H1 (cell line): ENCODE results near the gene TBC1D22A. TPM values are rescaled to one million over a fixed set of nuclear protein-coding genes. Genes with fewer than 3 reads are reported as not detected.
A peak's percentile ranks its signal among the peaks of the same experiment; 100 is the strongest.

Source experiments
- CTCF ChIA-PET: fragments of 300-600 bp; sonication (Branson Sonifier 250); formaldehyde crosslinking; loops from one replicate; lab custom pipeline; 2021; ENCODE audit not compliant: partially characterized antibody; lab: Charles Lee
- POLR2A ChIA-PET: fragments of 300-600 bp; sonication (Branson Sonifier 250); formaldehyde crosslinking; loops from one replicate; lab custom pipeline; 2021; ENCODE audit warnings: inconsistent platforms; ENCODE audit not compliant: partially characterized antibody; lab: Charles Lee
- DNase-seq, 2 experiments: peaks; one replicate each; pipeline versions ENCODE4 v3.0.0 to v3.0.0-alpha.2; 2010 to 2022; ENCODE audit warnings: low spot score in 2 of 2, low read depth in 1 of 2, mixed read lengths in 1 of 2
- FAIRE-seq: peaks from 2 replicates; lab custom pipeline; 2011; peaks lifted over from hg19 to GRCh38; lab: Jason Lieb, UNC
- H2AFZ ChIP-seq: 2 replicates; pipeline ENCODE4 v1.8.1; 2012; ENCODE audit warnings: low read length, inconsistent platforms
- H2AK5ac ChIP-seq: 2 replicates; pipeline ENCODE4 v1.6.1; 2013; ENCODE audit warnings: low read depth, low read length
- H2BK120ac ChIP-seq: replicated peaks from 2 replicates; pipeline ENCODE3; 2013; ENCODE audit warnings: low read depth, low read length, inconsistent platforms
- H2BK12ac ChIP-seq: 2 replicates; pipeline ENCODE4 v1.6.1; 2013; ENCODE audit warnings: low read depth, low read length
- H2BK15ac ChIP-seq: 2 replicates; pipeline ENCODE4 v1.6.1; 2013; ENCODE audit warnings: low read length
- H2BK20ac ChIP-seq: 2 replicates; pipeline ENCODE4 v1.6.1; 2013; ENCODE audit warnings: low read length
- H2BK5ac ChIP-seq: 2 replicates; pipeline ENCODE4 v1.6.1; 2013; ENCODE audit warnings: low read depth, low read length
- H3K14ac ChIP-seq: 2 replicates; pipeline ENCODE4 v1.6.1; 2013; ENCODE audit warnings: inconsistent platforms; ENCODE audit not compliant: insufficient read length
- H3K18ac ChIP-seq: 2 replicates; pipeline ENCODE4 v1.6.1; 2013; ENCODE audit warnings: low read length; ENCODE audit errors: extremely low read depth
- H3K23ac ChIP-seq: 2 replicates; pipeline ENCODE4 v1.6.1; 2013; ENCODE audit warnings: inconsistent platforms; ENCODE audit not compliant: insufficient read length
- H3K23me2 ChIP-seq: 2 replicates; pipeline ENCODE4 v1.6.1; 2013; ENCODE audit warnings: low read depth, low read length
- H3K27ac ChIP-seq: 2 replicates; pipeline ENCODE4 v1.6.1; 2011; ENCODE audit warnings: low read depth, low read length, inconsistent platforms
- H3K27me3 ChIP-seq, 4 experiments: replicated peaks in 1 of 4; 1 replicate in 1 of 4; 2 replicates in 3 of 4; pipeline versions ENCODE4 v1.6.1 to v1.8.1; 2011 to 2013; ENCODE audit warnings: low read length in 3 of 4, mild to moderate bottlenecking in 3 of 4, inconsistent platforms in 2 of 4, mixed read lengths in 2 of 4, moderate library complexity in 1 of 4; ENCODE audit not compliant: control insufficient read depth in 3 of 4, insufficient read depth in 3 of 4; ENCODE audit errors: extremely low read depth in 1 of 4
- H3K36me3 ChIP-seq, 4 experiments: 2 replicates each; pipeline versions ENCODE4 v1.6.1 to v1.8.1; 2011 to 2013; ENCODE audit warnings: mild to moderate bottlenecking in 4 of 4, low read length in 3 of 4, moderate library complexity in 2 of 4, control low read depth in 1 of 4, inconsistent platforms in 1 of 4; ENCODE audit not compliant: insufficient read depth in 4 of 4, control insufficient read depth in 2 of 4
- H3K4ac ChIP-seq: replicated peaks from 2 replicates; pipeline ENCODE3; 2013; ENCODE audit warnings: low read length, low read depth, mixed read lengths, inconsistent platforms; ENCODE audit not compliant: insufficient read length
- H3K4me1 ChIP-seq, 4 experiments: replicated peaks in 1 of 4; 1 replicate in 1 of 4; 2 replicates in 3 of 4; pipeline versions ENCODE4 v1.6.1 to v1.8.1; 2011 to 2013; ENCODE audit warnings: low read length in 3 of 4, inconsistent platforms in 2 of 4, mixed read lengths in 1 of 4; ENCODE audit not compliant: insufficient read depth in 4 of 4, control insufficient read depth in 3 of 4
- H3K4me2 ChIP-seq, 2 experiments: 2 replicates each; pipeline versions ENCODE4 v1.6.1 to v1.8.1; 2011 to 2013; ENCODE audit warnings: low read depth in 2 of 2, low read length in 2 of 2, control low read depth in 1 of 2, inconsistent platforms in 1 of 2, mild to moderate bottlenecking in 1 of 2; ENCODE audit not compliant: insufficient read depth in 1 of 2
- H3K4me3 ChIP-seq, 4 experiments: fragments of 200-600, 300-600 bp in 1 of 4; sonication (generic), shearing (Covaris generic), sonication (Bioruptor Twin) in 1 of 4; 2 replicates each; pipeline versions ENCODE4 v1.5.1 to v1.8.1; 2011 to 2016; ENCODE audit warnings: low read length in 4 of 4, low read depth in 3 of 4, control low read depth in 2 of 4, inconsistent platforms in 2 of 4, mild to moderate bottlenecking in 2 of 4, mixed read lengths in 1 of 4, moderate library complexity in 1 of 4; ENCODE audit not compliant: insufficient read depth in 2 of 4; ENCODE audit errors: extremely low read depth in 1 of 4
- H3K56ac ChIP-seq: replicated peaks from 2 replicates; pipeline ENCODE3; 2013; ENCODE audit warnings: low read depth, mild to moderate bottlenecking, mixed read lengths, low read length, inconsistent platforms; ENCODE audit not compliant: insufficient read length
- H3K79me1 ChIP-seq: 2 replicates; pipeline ENCODE4 v1.6.1; 2013; ENCODE audit warnings: low read depth, low read length, control low read depth
- H3K79me2 ChIP-seq, 2 experiments: 2 replicates each; pipeline versions ENCODE4 v1.6.1 to v1.8.1; 2012 to 2013; ENCODE audit warnings: low read length in 2 of 2, mild to moderate bottlenecking in 2 of 2, inconsistent platforms in 1 of 2; ENCODE audit not compliant: insufficient read depth in 2 of 2, control insufficient read depth in 1 of 2
- H3K9ac ChIP-seq, 4 experiments: replicated peaks in 1 of 4; 1 replicate in 1 of 4; 2 replicates in 3 of 4; pipeline versions ENCODE4 v1.6.1 to v1.8.1; 2011 to 2013; ENCODE audit warnings: low read depth in 3 of 4, low read length in 3 of 4, control low read depth in 2 of 4, mild to moderate bottlenecking in 2 of 4, moderate library complexity in 2 of 4, inconsistent platforms in 1 of 4; ENCODE audit errors: extremely low read depth in 1 of 4
- H3K9me3 ChIP-seq, 2 experiments: 2 replicates each; pipeline versions ENCODE4 v1.6.1 to v1.8.1; 2012 to 2013; ENCODE audit warnings: mild to moderate bottlenecking in 2 of 2, moderate library complexity in 2 of 2, control low read depth in 1 of 2, inconsistent platforms in 1 of 2, low read depth in 1 of 2, low read length in 1 of 2, mixed read lengths in 1 of 2; ENCODE audit not compliant: insufficient read depth in 2 of 2
- H4K20me1 ChIP-seq, 2 experiments: replicated peaks in 1 of 2; 2 replicates each; pipeline versions ENCODE3 to v1.8.1; 2011 to 2013; ENCODE audit warnings: inconsistent platforms in 2 of 2, low read length in 2 of 2, mild to moderate bottlenecking in 1 of 2; ENCODE audit not compliant: insufficient read depth in 2 of 2, control insufficient read depth in 1 of 2
- H4K5ac ChIP-seq: 2 replicates; pipeline ENCODE4 v1.6.1; 2013; ENCODE audit warnings: low read length, low read depth, mixed read lengths, inconsistent platforms; ENCODE audit not compliant: insufficient read length
- H4K8ac ChIP-seq: 2 replicates; pipeline ENCODE4 v1.8.0; 2013; ENCODE audit warnings: mild to moderate bottlenecking, moderate library complexity, low read length, inconsistent platforms; ENCODE audit not compliant: insufficient read depth; ENCODE audit errors: extremely low read depth
- H4K91ac ChIP-seq: replicated peaks from 2 replicates; pipeline ENCODE3; 2013; ENCODE audit warnings: low read length, mixed read lengths, inconsistent platforms; ENCODE audit not compliant: insufficient read length
- CHD1 ChIP-seq: IDR thresholded peaks from 2 replicates; pipeline ENCODE4 v1.6.1; 2012; ENCODE audit warnings: low read depth, low read length, improper control_type of control experiment
- HDAC2 ChIP-seq, 2 experiments: fragments of 300-600 bp in 1 of 2; sonication (generic) in 1 of 2; IDR thresholded peaks; 2 replicates each; pipeline ENCODE4 v1.6.1; 2011 to 2012; ENCODE audit warnings: low read depth in 2 of 2, low read length in 2 of 2, mild to moderate bottlenecking in 2 of 2, moderate library complexity in 2 of 2, borderline replicate concordance in 1 of 2, inconsistent platforms in 1 of 2
- KDM4A ChIP-seq: IDR thresholded peaks from one replicate; pipeline ENCODE4 v1.7.1; 2012; ENCODE audit warnings: low read depth, mild to moderate bottlenecking, moderate library complexity, low read length, inconsistent platforms; ENCODE audit not compliant: severe bottlenecking
- NRF1 ChIP-seq: IDR thresholded peaks from 2 replicates; pipeline ENCODE4 v1.6.1; 2011; ENCODE audit warnings: mild to moderate bottlenecking, low read depth, low read length, improper control_type of control experiment
- RAD21 ChIP-seq, 2 experiments: IDR thresholded peaks in 1 of 2; conservative IDR thresholded peaks in 1 of 2; 2 replicates each; pipeline ENCODE4 v1.6.1; 2011; ENCODE audit warnings: low read depth in 2 of 2, low read length in 2 of 2, improper control_type of control experiment in 1 of 2, inconsistent platforms in 1 of 2, mild to moderate bottlenecking in 1 of 2, moderate library complexity in 1 of 2
- RFX5 ChIP-seq: IDR thresholded peaks from 2 replicates; pipeline ENCODE4 v1.6.1; 2011; ENCODE audit warnings: low read depth, low read length, improper control_type of control experiment, borderline replicate concordance
- RNF2 ChIP-seq: fragments of 200-900, 300-1000 bp; sonication (generic); IDR thresholded peaks from 2 replicates; pipeline ENCODE4 v1.7.1; 2016; ENCODE audit warnings: borderline replicate concordance, low read depth, mild to moderate bottlenecking, antibody characterized with exemption, low read length; ENCODE audit not compliant: poor library complexity, severe bottlenecking; ENCODE audit errors: missing control alignments
- RXRA ChIP-seq: IDR thresholded peaks from 2 replicates; pipeline ENCODE4 v1.6.1; 2011; ENCODE audit warnings: low read depth, mild to moderate bottlenecking, low read length, moderate library complexity; ENCODE audit not compliant: insufficient read depth
- SIX5 ChIP-seq: IDR thresholded peaks from 2 replicates; pipeline ENCODE4 v1.6.1; 2011; ENCODE audit warnings: mild to moderate bottlenecking, low read depth, low read length
- TCF12 ChIP-seq: IDR thresholded peaks from 2 replicates; pipeline ENCODE4 v1.6.1; 2011; ENCODE audit warnings: low read depth, mild to moderate bottlenecking, low read length
- WGBS, 2 experiments: shearing (Covaris generic) in 1 of 2; methylation state at CpG; one replicate each; pipeline versions ENCODE4 v1.1.6 to v1.1.7; 2013 to 2015; ENCODE audit warnings: low lambda C conversion rate in 2 of 2, mixed read lengths in 2 of 2, inconsistent platforms in 1 of 2, low coverage in 1 of 2, missing lambda C conversion rate in 1 of 2; ENCODE audit not compliant: insufficient replicate concordance in 2 of 2, insufficient coverage in 1 of 2, insufficient read length in 1 of 2; ENCODE audit errors: extremely low coverage in 1 of 2, missing lambda C conversion rate in 1 of 2; 5-methylcytosine and 5-hydroxymethylcytosine counted together
- polyA plus RNA-seq, 7 experiments: library from polyadenylated mRNA; depleted of rRNA in 3 of 7; stranded (reverse) in 5 of 7; unstranded in 2 of 7; fragments of >200 nt in 5 of 7; fragments of 200-250 nt in 2 of 7; gene quantifications; 1 replicate in 5 of 7; 2 replicates in 1 of 7; 4 replicates in 1 of 7; pipeline versions ENCODE4 v1.2.1 to v1.2.3, GENCODE V29; 2011 to 2013; ENCODE audit warnings: missing spikeins in 2 of 7, mixed read lengths in 2 of 7
- total RNA-seq: library from RNA; stranded (reverse); fragmentation: NEBNext Ultra II Directional; extraction: Animal tissue kit (Norgen Biotek cat#: 25700); gene quantifications from 2 replicates; pipeline ENCODE4 v1.2.1, GENCODE V29; 2021

TBC1D22A gene
- total and polyA plus RNA-seq, 2 of the 8 experiments (the other 6 are each of a cell fraction or from before 2014, with no cell fraction given) = 11.9 to 18.4 TPM

DNA sequence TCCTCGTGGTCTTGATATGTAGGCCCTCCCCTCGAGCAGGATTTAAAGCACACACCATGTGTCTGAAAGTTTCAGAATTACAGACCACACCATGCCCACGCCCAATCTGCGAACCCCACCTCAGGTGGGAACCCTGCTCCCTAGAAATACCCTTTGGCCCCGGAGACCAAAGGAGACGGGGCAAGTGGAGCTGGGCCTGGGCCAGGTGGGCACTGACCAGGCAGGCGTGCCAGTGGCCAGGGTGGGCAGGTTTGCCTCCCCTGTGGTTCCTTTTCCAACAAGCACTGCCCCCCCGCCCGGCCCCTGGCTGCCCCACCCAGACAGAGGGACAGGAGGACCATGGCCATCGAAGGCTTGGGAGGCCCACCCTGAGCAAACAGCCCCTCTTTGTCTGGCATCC, 400.4 kb downstream of the TBC1D22A start:
- H3K56ac ChIP-seq = no peak overlapping the region
- H2AFZ ChIP-seq = no peak overlapping the region
- POLR2A ChIA-PET = no interaction called here
- DNase-seq = no peak
- CTCF ChIA-PET = no interaction called here
- no peak for FAIRE-seq
- H3K79me2 ChIP-seq = peaks cover 0 to 5% of the 10 kb centered on the region in 2 experiments; a peak in 1 of 4 replicates
- no peak overlapping the region for H2BK15ac ChIP-seq
- H2BK20ac ChIP-seq = no peak overlapping the region
- H3K27ac ChIP-seq = no peak overlapping the region
- peaks cover 10% of the 10 kb centered on the region; the same call in 1 of the 2 replicates for H3K23me2 ChIP-seq
- H3K27me3 ChIP-seq = no peaks in the 10 kb centered on the region
- no peak overlapping the region for H3K9ac ChIP-seq
- no peak overlapping the region for H2AK5ac ChIP-seq
- peaks cover 3 to 12% of the 10 kb centered on the region in 2 experiments for H4K20me1 ChIP-seq
- H3K79me1 ChIP-seq = peaks cover 3% of the 10 kb centered on the region
- H3K23ac ChIP-seq = no peak overlapping the region
- no peak overlapping the region for H4K91ac ChIP-seq
- no peak overlapping the region for H3K14ac ChIP-seq
- WGBS, 2 experiments = 82% methylated on average over 8 of the region's 10 CpGs; no CpG with 5 or more reads in 1 of the 2 experiments
- no peak overlapping the region for H3K4ac ChIP-seq
- H3K9me3 ChIP-seq = no peaks in the 10 kb centered on the region
- no peak overlapping the region for H3K4me3 ChIP-seq
- peaks cover 0 to 11% (median 3%) of the 10 kb centered on the region in 4 experiments; a peak in 2 of 8 replicates for H3K36me3 ChIP-seq
- no peak overlapping the region for H2BK120ac ChIP-seq
- H2BK5ac ChIP-seq = no peak overlapping the region
- no peak overlapping the region for H4K5ac ChIP-seq
- no peak overlapping the region for H2BK12ac ChIP-seq
- H3K4me1 ChIP-seq = no peaks in the 10 kb centered on the region; a peak in 1 of 7 replicates
- no peak overlapping the region for H3K18ac ChIP-seq
- peak overlapping the region; percentile 76; the same call in 1 of the 2 replicates for H4K8ac ChIP-seq
- no peak overlapping the region for H3K4me2 ChIP-seq
- TF ChIP-seq HDAC2 (IDR thresholded peaks at IDR 0.05; ENCODE audit: borderline replicate concordance in 1 of 2, low read depth in 2 of 2, low read length in 2 of 2) = no peak
- TF ChIP-seq SIX5 = no peak
- TF ChIP-seq RAD21 (IDR thresholded peaks at IDR 0.05 in 1 of 2, conservative IDR thresholded peaks at IDR 0.05 in 1 of 2; ENCODE audit: low read depth in 2 of 2, low read length in 2 of 2) = no peak
- no peak for TF ChIP-seq KDM4A
- TF ChIP-seq RXRA = no peak
- no peak for TF ChIP-seq NRF1
- no peak for TF ChIP-seq TCF12
- TF ChIP-seq CHD1 = no peak
- no peak for TF ChIP-seq RFX5
- no peak for TF ChIP-seq RNF2
